ENCODE data around the gene ANO1.

GRCh38 chr11:70135625-70136059, 57.5 kb downstream of the ANO1 start:
- TF ChIP-seq CTCF (IDR thresholded peaks at IDR 0.05) (no peak), POLR2A (IDR thresholded peaks at IDR 0.05) (no peak)
